Gastrocnemius medialis (tissue), 4 donors: ENCODE measurements around the gene MSL1. TPM values are rescaled to one million over a fixed set of nuclear protein-coding genes. Genes with fewer than 3 reads are reported as not detected.

Source experiments
- ATAC-seq, 2 donors: fragments of 150-250 bp; one replicate each; pipeline ENCODE4 v1.9.1; 2016
- DNase-seq, 2 donors: peaks; one replicate each; pipeline ENCODE4 v3.0.0-alpha.2; 2019
- H3K27ac ChIP-seq, 4 donors: fragments of 200-600 bp; sonication (generic); 1 replicate in 1 of 4; 2 replicates in 3 of 4; pipeline ENCODE4 v1.5.1; 2016 to 2018; ENCODE audit warnings: mild to moderate bottlenecking in 2 of 4, moderate library complexity in 1 of 4
- H3K27me3 ChIP-seq, 3 donors: fragments of 200-600 bp; sonication (generic) in 2 of 3; 1 replicate in 1 of 3; 2 replicates in 2 of 3; pipeline versions ENCODE4 v1.5.1 to v1.6.0; 2016 to 2019; ENCODE audit warnings: mild to moderate bottlenecking in 1 of 3, moderate library complexity in 1 of 3
- H3K36me3 ChIP-seq, 2 donors: fragments of 200-600 bp; sonication (generic) in 1 of 2; one replicate each; pipeline ENCODE4 v1.5.1; 2017 to 2018
- H3K4me1 ChIP-seq, 2 donors: fragments of 200-600 bp; sonication (generic) in 1 of 2; one replicate each; pipeline ENCODE4 v1.5.1; 2016 to 2017; ENCODE audit warnings: mild to moderate bottlenecking in 2 of 2
- H3K4me3 ChIP-seq, 4 donors: fragments of 200-600 bp; sonication (generic) in 3 of 4; 1 replicate in 1 of 4; 2 replicates in 3 of 4; pipeline ENCODE4 v1.5.1; 2016 to 2019; ENCODE audit warnings: mild to moderate bottlenecking in 2 of 4
- H3K9me3 ChIP-seq, 3 donors: fragments of 200-600 bp; sonication (generic) in 2 of 3; 1 replicate in 1 of 3; 2 replicates in 2 of 3; pipeline ENCODE4 v1.5.1; 2016 to 2019
- CTCF ChIP-seq, 5 experiments: fragments of 450-650 bp in 3 of 5; fragments of 200-600 bp in 2 of 5; sonication (generic) in 2 of 5; IDR thresholded peaks in 4 of 5; conservative IDR thresholded peaks in 1 of 5; 1 replicate in 4 of 5; 2 replicates in 1 of 5; pipeline ENCODE4 v1.5.1; 2016 to 2019; ENCODE audit warnings: antibody characterized with exemption in 5 of 5, mild to moderate bottlenecking in 3 of 5, moderate library complexity in 3 of 5
- POLR2A ChIP-seq, 2 donors: fragments of 450-650 bp; IDR thresholded peaks; one replicate each; pipeline ENCODE4 v1.6.1; 2017; ENCODE audit warnings: antibody characterized with exemption in 2 of 2, mild to moderate bottlenecking in 2 of 2, moderate library complexity in 2 of 2
- in situ Hi-C, 4 donors: fragments of 200-750 bp; cut with MboI; loops; one replicate each; pipeline versions ENCODE4 v1.15.0 to v1.8.0; 2017; ENCODE audit warnings: low sequenced_read_pairs in 4 of 4
- intact Hi-C: fragments of 100-400 bp; cut with DNase I; formaldehyde crosslinking; loops from one replicate; pipeline ENCODE4 v1.15.1; 2023; ENCODE audit warnings: low total_unique reads
- total RNA-seq, 4 donors: library from RNA; depleted of rRNA; stranded (reverse); fragments of >200 nt; gene quantifications; one replicate each; pipeline versions ENCODE4 v1.1.0 to v1.2.3, GENCODE V29; 2016

The MSL1 gene, protein sequence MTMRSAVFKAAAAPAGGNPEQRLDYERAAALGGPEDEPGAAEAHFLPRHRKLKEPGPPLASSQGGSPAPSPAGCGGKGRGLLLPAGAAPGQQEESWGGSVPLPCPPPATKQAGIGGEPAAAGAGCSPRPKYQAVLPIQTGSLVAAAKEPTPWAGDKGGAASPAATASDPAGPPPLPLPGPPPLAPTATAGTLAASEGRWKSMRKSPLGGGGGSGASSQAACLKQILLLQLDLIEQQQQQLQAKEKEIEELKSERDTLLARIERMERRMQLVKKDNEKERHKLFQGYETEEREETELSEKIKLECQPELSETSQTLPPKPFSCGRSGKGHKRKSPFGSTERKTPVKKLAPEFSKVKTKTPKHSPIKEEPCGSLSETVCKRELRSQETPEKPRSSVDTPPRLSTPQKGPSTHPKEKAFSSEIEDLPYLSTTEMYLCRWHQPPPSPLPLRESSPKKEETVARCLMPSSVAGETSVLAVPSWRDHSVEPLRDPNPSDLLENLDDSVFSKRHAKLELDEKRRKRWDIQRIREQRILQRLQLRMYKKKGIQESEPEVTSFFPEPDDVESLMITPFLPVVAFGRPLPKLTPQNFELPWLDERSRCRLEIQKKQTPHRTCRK
- 10 to 100 TPM; 75.7 to 96.3 (median 85.9) TPM for total RNA-seq

DNA sequence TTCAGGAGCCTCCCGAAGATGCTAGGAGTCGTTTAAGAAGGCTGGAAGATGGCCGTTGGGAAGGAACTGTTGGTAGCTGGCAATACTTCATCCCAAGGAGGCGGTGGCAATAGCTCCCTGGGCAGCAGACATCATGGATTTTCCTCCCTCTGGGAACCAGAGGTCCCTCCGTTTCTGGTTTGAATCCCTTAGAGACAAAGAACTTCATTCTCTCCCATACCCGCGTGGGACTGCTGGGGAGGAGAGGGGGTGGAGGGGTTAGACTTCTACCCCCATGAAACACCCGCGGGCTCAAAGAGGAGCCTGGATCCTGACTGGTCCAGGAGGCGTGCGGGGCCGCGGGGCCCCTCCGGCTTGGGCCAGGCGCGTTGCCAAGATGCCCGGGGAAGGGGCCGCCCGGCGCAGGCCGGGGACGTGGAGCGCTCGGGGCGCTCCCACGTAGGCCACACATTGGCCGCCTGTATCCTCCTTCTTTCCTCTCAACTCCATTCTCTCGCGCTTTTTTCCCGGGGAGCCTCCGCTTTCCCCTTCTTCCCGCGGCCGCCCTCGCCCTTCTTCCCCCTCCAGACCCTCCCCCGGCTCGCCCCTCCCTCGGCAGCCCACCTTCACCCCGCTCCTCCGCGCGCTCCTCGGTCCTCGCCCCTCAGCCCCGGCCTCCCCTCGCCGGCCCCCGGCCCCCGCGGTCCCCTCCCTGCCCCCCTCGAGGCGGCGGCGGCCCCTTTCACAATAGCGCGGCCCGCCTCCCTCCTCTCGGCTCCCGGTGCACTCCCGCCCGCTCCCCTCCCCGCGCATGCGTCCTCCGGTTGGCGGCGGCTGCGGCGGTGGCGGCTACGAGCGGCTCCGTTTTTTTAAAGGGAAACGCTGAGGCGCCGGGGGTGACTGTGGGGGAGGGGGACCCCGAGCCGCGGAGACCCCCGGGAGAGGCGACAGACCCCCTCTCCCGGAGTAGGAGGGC is at the start of gene MSL1:
Gene MSL1, plus strand, starts transcription at position 791 of the 955 bp plus-strand sequence. CDS start 642 bp downstream, outside the sequence.
- in situ Hi-C loops (no loop called here), intact Hi-C loops (loop anchor here (1.0 to 5.0 kb wide), 2 partner anchors 8 to 221 kb away; no protein-coding TSS in a partner anchor)
- peaks cover 25 to 29% of the 10 kb centered on the region in 2 donors for H3K4me1 ChIP-seq
- H3K27ac ChIP-seq: peak within 1 kb of the TSS; percentile 93 to 100 (median 99)
- no peaks in the 10 kb centered on the region for H3K27me3 ChIP-seq
- peaks cover 0 to 6% of the 10 kb centered on the region in 2 donors for H3K36me3 ChIP-seq
- H3K4me3 ChIP-seq: peak within 1 kb of the TSS; percentile 69 to 100 (median 95)
- DNase-seq (peak; percentile 84 to 89), ATAC-seq (peak; percentile 75 to 76)
- TF ChIP-seq CTCF (IDR thresholded peaks at IDR 0.05 in 4 of 5, conservative IDR thresholded peaks at IDR 0.05 in 1 of 5) (no peak), POLR2A (IDR thresholded peaks at IDR 0.05) (peak; percentile 83 to 88)
- no peaks in the 10 kb centered on the region for H3K9me3 ChIP-seq

GRCh38 chr17:40072040-40072734 is 49.6 kb upstream of the MSL1 start:
- in situ Hi-C loops: loop anchor here in 1 of 4 donors (5.0 kb wide), 1 partner anchor 35 kb away; no protein-coding TSS in a partner anchor
- ATAC-seq (peak; percentile 28 to 41), DNase-seq (peak; percentile 94 to 97)
- peaks cover 90 to 92% of the 10 kb centered on the region in 2 donors for H3K4me1 ChIP-seq
- H3K27ac ChIP-seq: peak overlapping the region; percentile 100
- H3K9me3 ChIP-seq: no peaks in the 10 kb centered on the region
- intact Hi-C loops: no loop called here
- H3K4me3 ChIP-seq: peak overlapping the region in 3 of 4 donors; percentile 44 to 54 (median 50)
- H3K27me3 ChIP-seq: no peaks in the 10 kb centered on the region
- peaks cover 0 to 4% of the 10 kb centered on the region in 2 donors for H3K36me3 ChIP-seq
- peak in 1 of 2 donors; percentile 24 for TF ChIP-seq POLR2A (IDR thresholded peaks at IDR 0.05)
- TF ChIP-seq CTCF (IDR thresholded peaks at IDR 0.05 in 4 of 5, conservative IDR thresholded peaks at IDR 0.05 in 1 of 5): peak in 1 of 5 experiments; percentile 14

DNA sequence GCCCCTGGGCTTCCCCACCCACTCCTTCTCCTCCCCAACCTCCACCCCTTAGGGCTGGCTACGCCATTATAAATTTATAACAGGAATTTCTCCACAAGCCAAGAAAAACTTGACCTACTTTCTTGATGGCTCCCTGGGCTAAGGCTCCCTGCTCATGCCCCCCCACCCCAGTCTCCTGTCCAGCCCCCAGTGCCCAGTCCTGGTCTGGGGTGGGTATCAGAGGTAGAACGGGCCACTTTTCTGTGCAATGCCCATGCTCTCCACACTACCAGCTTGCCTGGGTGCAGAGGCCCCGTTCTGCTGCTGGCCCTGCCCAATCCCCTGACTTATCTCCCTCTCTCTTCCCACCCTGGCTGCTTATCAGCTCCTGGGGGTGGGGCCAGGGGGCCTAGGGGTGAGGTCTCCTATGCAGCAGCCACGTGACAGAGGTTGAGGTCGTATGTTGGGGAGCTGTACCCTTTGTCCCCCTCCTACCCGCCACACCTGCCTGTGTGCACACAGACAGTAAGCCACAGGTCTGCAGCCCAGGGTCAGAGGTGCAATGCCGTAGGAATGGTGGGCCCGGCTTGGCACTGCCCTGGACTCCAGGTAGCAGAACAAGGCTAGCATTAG is 48.9 kb upstream of the MSL1 start:
- Histone ChIP-seq H3K9me3 (no peaks in the 10 kb centered on the region), H3K27ac (peak overlapping the region; percentile 100), H3K36me3 (peaks cover 0 to 10% of the 10 kb centered on the region in 2 donors), H3K27me3 (no peaks in the 10 kb centered on the region), H3K4me3 (peak overlapping the region in 3 of 4 donors; percentile 44 to 54 (median 50)), H3K4me1 (peaks cover 86% of the 10 kb centered on the region in 2 donors)
- no peak for TF ChIP-seq CTCF (IDR thresholded peaks at IDR 0.05 in 4 of 5, conservative IDR thresholded peaks at IDR 0.05 in 1 of 5)
- no peak for TF ChIP-seq POLR2A (IDR thresholded peaks at IDR 0.05)
- intact Hi-C loops (no loop called here), in situ Hi-C loops (loop anchor here in 1 of 4 donors (5.0 kb wide), 1 partner anchor 34 kb away; no protein-coding TSS in a partner anchor)
- ATAC-seq (no peak), DNase-seq (no peak)
